Measurements from ENCODE around the gene NKX1-2. TPM values are rescaled to one million over a fixed set of nuclear protein-coding genes. Genes with fewer than 3 reads are reported as not detected.
"Not testable (repeated sequence)": the region's sequence is repeated elsewhere in the genome, so short reads cannot be mapped to it uniquely, and the experiment has no call there.

NKX1-2 gene
- total RNA-seq, 1 donor from 2014 or later = not detected

DNA sequence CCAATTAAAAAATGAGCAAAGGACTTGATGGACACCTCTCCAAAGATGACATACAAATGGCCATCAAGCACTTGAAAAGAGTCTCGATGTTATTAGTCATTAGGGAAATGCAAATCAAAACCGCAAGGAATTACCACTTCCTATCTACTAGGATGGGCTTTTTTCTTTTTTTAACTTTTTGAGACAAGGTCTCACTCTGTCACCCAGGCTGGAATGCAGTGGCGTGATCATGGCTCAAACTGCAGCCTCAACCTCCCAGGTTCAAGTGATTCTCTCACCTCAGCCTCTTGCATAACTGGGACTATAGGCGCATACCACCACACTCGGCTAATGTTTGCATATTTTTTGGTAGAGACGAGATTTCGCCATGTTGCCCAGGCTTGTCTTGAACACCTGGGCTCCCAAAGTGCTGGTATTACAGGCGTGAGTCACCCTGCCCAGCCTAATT lies 13.6 kb downstream of the NKX1-2 start:
- Histone ChIP-seq H3K36me3 (no peaks in the 10 kb centered on the region), H3K27ac (replicated peaks) (no peak overlapping the region), H3K4me3 (no peak overlapping the region), H3K27me3 (ENCODE audit: low read depth) (peaks cover 37% of the 10 kb centered on the region), H3K9me3 (replicated peaks) (no peaks in the 10 kb centered on the region), H3K4me1 (no peaks in the 10 kb centered on the region)
- no peak for TF ChIP-seq CTCF (IDR thresholded peaks at IDR 0.05; ENCODE audit: borderline replicate concordance)
- no peak for DNase-seq
- intact Hi-C loops (cut with micrococcal nuclease) = no loop called here

- intact Hi-C loops (cut with micrococcal nuclease); H3K4me1 ChIP-seq: not testable (repeated sequence)
Observed at GRCh38 chr10:124435683-124436082, 14.2 kb downstream of the NKX1-2 start.

GRCh38 chr10:124433461-124433860 lies 16.4 kb downstream of the NKX1-2 start:
- H3K4me1 ChIP-seq = no peaks in the 10 kb centered on the region
- H3K27ac ChIP-seq (replicated peaks) = no peak overlapping the region
- intact Hi-C loops (cut with micrococcal nuclease) = no loop called here
- no peak for DNase-seq
- H3K36me3 ChIP-seq = no peaks in the 10 kb centered on the region
- H3K27me3 ChIP-seq (ENCODE audit: low read depth) = peaks cover 48% of the 10 kb centered on the region
- TF ChIP-seq CTCF (IDR thresholded peaks at IDR 0.05; ENCODE audit: borderline replicate concordance) = no peak
- H3K4me3 ChIP-seq = no peak overlapping the region
- no peaks in the 10 kb centered on the region for H3K9me3 ChIP-seq (replicated peaks)

More at GRCh38 chr10:124435683-124436082, 14.2 kb downstream of the NKX1-2 start:
- DNase-seq; H3K4me3 ChIP-seq; H3K9me3 ChIP-seq (replicated peaks); H3K27ac ChIP-seq (replicated peaks); H3K36me3 ChIP-seq: not testable (repeated sequence)
- H3K27me3 ChIP-seq (ENCODE audit: low read depth) = peaks cover 37% of the 10 kb centered on the region

- peaks cover 63% of the 10 kb centered on the region for H3K27me3 ChIP-seq (ENCODE audit: low read depth)
- H3K4me1 ChIP-seq = no peaks in the 10 kb centered on the region
- no peak overlapping the region for H3K27ac ChIP-seq (replicated peaks)
- no peaks in the 10 kb centered on the region for H3K36me3 ChIP-seq
- no peak for DNase-seq
- H3K9me3 ChIP-seq (replicated peaks) = no peaks in the 10 kb centered on the region
- TF ChIP-seq CTCF (IDR thresholded peaks at IDR 0.05; ENCODE audit: borderline replicate concordance) = no peak
- H3K4me3 ChIP-seq = no peak overlapping the region
- intact Hi-C loops (cut with micrococcal nuclease) = no loop called here
Observed at GRCh38 chr10:124430077-124430476, 19.8 kb downstream of the NKX1-2 start.

DNA sequence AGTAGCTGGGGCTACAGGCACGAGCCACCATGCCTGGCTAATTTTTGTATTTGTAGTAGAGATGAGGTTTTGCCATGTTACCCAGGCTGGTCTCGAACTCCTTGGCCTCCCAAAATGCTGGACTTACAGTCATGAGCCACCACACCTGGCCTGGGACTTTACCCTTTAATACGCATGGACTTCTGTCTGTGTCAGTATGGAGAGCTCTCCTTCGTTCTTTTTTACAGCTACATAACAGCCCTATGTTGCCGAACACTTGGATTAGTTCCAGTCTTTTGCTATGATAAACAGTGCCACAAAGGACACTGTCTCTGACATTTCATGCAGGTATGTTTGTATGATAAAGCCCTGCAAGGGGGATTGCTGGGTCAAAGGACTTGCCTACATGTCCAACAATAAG lies 20.3 kb downstream of the NKX1-2 start:
- no peak for TF ChIP-seq CTCF (IDR thresholded peaks at IDR 0.05; ENCODE audit: borderline replicate concordance)
- Histone ChIP-seq H3K36me3 (no peaks in the 10 kb centered on the region), H3K4me1 (no peaks in the 10 kb centered on the region), H3K4me3 (no peak overlapping the region), H3K27ac (replicated peaks) (no peak overlapping the region), H3K27me3 (ENCODE audit: low read depth) (peaks cover 68% of the 10 kb centered on the region), H3K9me3 (replicated peaks) (no peaks in the 10 kb centered on the region)
- no peak for DNase-seq
- intact Hi-C loops (cut with micrococcal nuclease) = no loop called here

DNA sequence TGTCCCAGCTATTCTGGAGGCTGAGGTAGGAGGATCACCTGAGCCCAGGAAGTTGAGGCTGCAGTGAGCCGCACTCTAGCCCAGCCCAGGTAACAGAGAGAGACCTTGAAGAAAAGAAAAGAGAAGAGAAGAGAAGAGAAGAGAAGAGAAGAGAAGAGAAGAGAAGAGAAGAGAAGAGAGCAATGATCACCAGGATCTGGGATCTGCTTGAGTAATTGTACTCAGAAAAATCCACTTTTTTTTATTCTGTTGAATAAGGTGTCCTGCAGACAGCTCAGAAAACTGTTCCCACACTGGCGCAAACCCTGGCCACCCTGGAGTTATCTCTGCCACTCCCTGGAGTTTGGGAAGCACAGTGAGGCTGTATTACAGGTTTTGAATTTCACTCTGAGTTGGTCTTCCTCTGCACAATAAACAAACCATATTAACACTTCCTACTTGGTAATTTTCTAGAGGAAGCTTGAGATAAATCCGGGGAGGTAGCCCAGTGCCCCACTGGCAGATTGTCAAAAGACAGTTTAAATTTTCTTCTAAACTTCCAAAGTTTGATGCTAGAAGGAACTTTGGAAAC lies 21.5 kb downstream of the NKX1-2 start:
- no peaks in the 10 kb centered on the region for H3K36me3 ChIP-seq
- no peaks in the 10 kb centered on the region for H3K4me1 ChIP-seq
- peaks cover 76% of the 10 kb centered on the region for H3K27me3 ChIP-seq (ENCODE audit: low read depth)
- no peak for TF ChIP-seq CTCF (IDR thresholded peaks at IDR 0.05; ENCODE audit: borderline replicate concordance)
- intact Hi-C loops (cut with micrococcal nuclease) = no loop called here
- H3K27ac ChIP-seq (replicated peaks) = no peak overlapping the region
- H3K4me3 ChIP-seq = no peak overlapping the region
- DNase-seq = no peak
- H3K9me3 ChIP-seq (replicated peaks) = no peaks in the 10 kb centered on the region
